K562 (cell line): ENCODE data around the gene LILRA5. TPM values are rescaled to one million over a fixed set of nuclear protein-coding genes. Genes with fewer than 3 reads are reported as not detected.
A peak's percentile ranks its signal among the peaks of the same experiment; 100 is the strongest.

Source experiments
- CEBPG ChIP-seq, 3 experiments: fragments of 200-800 bp in 1 of 3; sonication (Bioruptor generic) in 1 of 3; sonication (generic) in 1 of 3; formaldehyde crosslinking in 1 of 3; IDR thresholded peaks in 2 of 3; conservative IDR thresholded peaks in 1 of 3; 2 replicates each; pipeline versions ENCODE4 v1.6.1 to v1.8.0; 2016 to 2022; ENCODE audit warnings: missing compliant biosample characterization in 2 of 3, missing genetic modification characterization in 2 of 3, mild to moderate bottlenecking in 1 of 3, missing genetic modification reagents in 1 of 3
- HDAC2 ChIP-seq: fragments of 450-650 bp; IDR thresholded peaks from 2 replicates; pipeline ENCODE4 v1.6.1; 2016; ENCODE audit warnings: mild to moderate bottlenecking
- JUND ChIP-seq, 2 experiments: IDR thresholded peaks; 2 replicates in 1 of 2; 3 replicates in 1 of 2; pipeline ENCODE4 v1.6.1; 2011; ENCODE audit warnings: borderline replicate concordance in 2 of 2, low read depth in 2 of 2, low read length in 2 of 2, improper control_type of control experiment in 1 of 2, missing biosample characterization in 1 of 2, missing genetic modification characterization in 1 of 2, missing genetic modification reagents in 1 of 2
- KAT2B ChIP-seq: IDR thresholded peaks from one replicate; pipeline ENCODE4 v1.6.1; 2012; ENCODE audit warnings: low read depth, mild to moderate bottlenecking, control low read depth, inconsistent platforms, low read length, moderate library complexity
- KDM1A ChIP-seq, 2 experiments: fragments of 450-650 bp; IDR thresholded peaks; 2 replicates each; pipeline ENCODE4 v1.6.1; 2016; ENCODE audit warnings: mild to moderate bottlenecking in 2 of 2
- KLF16 ChIP-seq: IDR thresholded peaks from 2 replicates; pipeline ENCODE4 v1.6.1; 2016; ENCODE audit warnings: antibody characterized with exemption
- MEF2D ChIP-seq: conservative IDR thresholded peaks from 2 replicates; pipeline ENCODE4 v1.6.1; 2016; ENCODE audit warnings: low read depth, missing genetic modification characterization, missing compliant biosample characterization
- MITF ChIP-seq: IDR thresholded peaks from 2 replicates; pipeline ENCODE4 v1.6.1; 2014; ENCODE audit warnings: antibody characterized with exemption
- MNT ChIP-seq, 2 experiments: fragments of 450-650 bp; conservative IDR thresholded peaks; 2 replicates each; pipeline ENCODE4 v1.6.1; 2017; ENCODE audit warnings: mild to moderate bottlenecking in 2 of 2, moderate library complexity in 2 of 2
- MYNN ChIP-seq, 2 experiments: sonication (generic); formaldehyde crosslinking in 1 of 2; IDR thresholded peaks; 2 replicates each; pipeline versions ENCODE4 v1.5.0 to v1.6.1; 2016 to 2020; ENCODE audit warnings: antibody characterized with exemption in 1 of 2, missing genetic modification reagents in 1 of 2
- PHF20 ChIP-seq: fragments of 450-650 bp; IDR thresholded peaks from 2 replicates; pipeline ENCODE4 v1.6.1; 2018; ENCODE audit not compliant: partially characterized antibody
- REST ChIP-seq, 2 experiments: fragments of 450-650 bp; formaldehyde crosslinking in 1 of 2; IDR thresholded peaks; 2 replicates each; pipeline versions ENCODE4 v1.4.0 to v1.6.1; 2014 to 2020; ENCODE audit warnings: mild to moderate bottlenecking in 2 of 2, borderline replicate concordance in 1 of 2, low read depth in 1 of 2
- RFX5 ChIP-seq: IDR thresholded peaks from 2 replicates; pipeline ENCODE4 v1.6.1; 2011; ENCODE audit warnings: low read depth, mild to moderate bottlenecking, improper control_type of control experiment, low read length
- SIX5 ChIP-seq, 2 experiments: IDR thresholded peaks; 2 replicates each; pipeline ENCODE4 v1.6.1; 2011; ENCODE audit warnings: low read length in 2 of 2, borderline replicate concordance in 1 of 2, low read depth in 1 of 2, mild to moderate bottlenecking in 1 of 2, moderate library complexity in 1 of 2; ENCODE audit not compliant: insufficient read depth in 1 of 2
- SMARCB1 ChIP-seq: IDR thresholded peaks from 2 replicates; pipeline ENCODE4 v1.6.1; 2011; ENCODE audit warnings: improper control_type of control experiment, low read depth; ENCODE audit not compliant: insufficient read length
- TEAD1 ChIP-seq, 2 experiments: fragments of 450-650 bp in 1 of 2; sonication (generic) in 1 of 2; formaldehyde crosslinking; IDR thresholded peaks; 2 replicates each; pipeline versions ENCODE4 v1.4.0 to v1.8.0; 2020 to 2022; ENCODE audit warnings: mild to moderate bottlenecking in 2 of 2, missing genetic modification reagents in 1 of 2
- polyA plus RNA-seq, 8 experiments: library from polyadenylated mRNA; depleted of rRNA in 4 of 8; stranded (reverse) in 5 of 8; unstranded in 3 of 8; fragments of >200 nt; fragmentation: Nextera tagmentation in 2 of 8; fragmentation: Illumina TruSeq in 1 of 8; extraction: Ambion mirVana in 2 of 8; extraction: Trizol in 1 of 8; gene quantifications; 2 replicates each; pipeline versions ENCODE4 v1.2.1 to v1.2.3, GENCODE V29; 2011 to 2014; ENCODE audit warnings: inconsistent platforms in 1 of 8, missing spikeins in 1 of 8
- total RNA-seq, 7 experiments: library from RNA; depleted of rRNA in 6 of 7; stranded (reverse); fragments of >200 nt in 6 of 7; fragmentation: Illumina TruSeq in 2 of 7; extraction: Trizol in 2 of 7; gene quantifications; 2 replicates each; pipeline versions ENCODE4 v1.2.1 to v1.2.3, GENCODE V29; 2011 to 2021; ENCODE audit warnings: low replicate concordance in 1 of 7

Gene LILRA5
- total and polyA plus RNA-seq, 9 of the 15 experiments (the other 6 are each of a cell fraction or from before 2014, with no cell fraction given) = not detected

GRCh38 chr19:54266133-54266532, 46.8 kb downstream of the LILRA5 start (continued):
- TF ChIP-seq REST (IDR thresholded peaks at IDR 0.05; ENCODE audit: borderline replicate concordance) = peak; percentile 30; the same call in 1 of the 2 replicates
- TF ChIP-seq REST (CRISPR knock-in tag; IDR thresholded peaks at IDR 0.05; ENCODE audit: low read depth) = no peak
- TF ChIP-seq JUND (IDR thresholded peaks at IDR 0.05; ENCODE audit: borderline replicate concordance, low read depth, low read length) = peak; percentile 35; the same call in 1 of the 2 replicates
- TF ChIP-seq JUND (tag; IDR thresholded peaks at IDR 0.05; ENCODE audit: borderline replicate concordance, low read depth, low read length) = no peak
- no peak for TF ChIP-seq CEBPG (CRISPR knock-in tag; IDR thresholded peaks at IDR 0.05)
- TF ChIP-seq CEBPG (tag; conservative IDR thresholded peaks at IDR 0.05 in 1 of 2, IDR thresholded peaks at IDR 0.05 in 1 of 2) = no peak
- TF ChIP-seq KLF16 = 0 out of 2 replicates have a peak, but pooled peaks have one; percentile 17
- peak in 1 of 2 experiments; percentile 15; a peak in 1 of 4 replicates for TF ChIP-seq SIX5 (IDR thresholded peaks at IDR 0.05; ENCODE audit: borderline replicate concordance in 1 of 2, insufficient read depth in 1 of 2, low read depth in 1 of 2, low read length in 2 of 2)
- TF ChIP-seq SMARCB1 = no peak
- no peak for TF ChIP-seq MNT (conservative IDR thresholded peaks at IDR 0.05)
- no peak for TF ChIP-seq MITF
- peak; percentile 100 for TF ChIP-seq TEAD1 (CRISPR knock-in tag; IDR thresholded peaks at IDR 0.05)
- TF ChIP-seq MYNN (IDR thresholded peaks at IDR 0.05) = no peak
- no peak for TF ChIP-seq MYNN (CRISPR knock-in tag; IDR thresholded peaks at IDR 0.05)
- no peak for TF ChIP-seq PHF20
- no peak for TF ChIP-seq KAT2B
- no peak for TF ChIP-seq RFX5
- peak; percentile 25 to 49; a peak in 2 of 4 replicates for TF ChIP-seq KDM1A (IDR thresholded peaks at IDR 0.05)
- no peak for TF ChIP-seq MEF2D
- TF ChIP-seq HDAC2 = peak; percentile 56; the same call in 1 of the 2 replicates
